ENCODE data around the gene NUDC.
"Not testable (repeated sequence)": the region's sequence is repeated elsewhere in the genome, so short reads cannot be mapped to it uniquely, and the experiment has no call there.

GRCh38 chr1:26873097-26873496 lies 48.4 kb upstream of the NUDC start:
- not testable (repeated sequence) for TF ChIP-seq POLR2A, CTCF (IDR thresholded peaks at IDR 0.05)
